A549 treated with DMSO at 1 μM for 4 hours (cell line): Measurements from ENCODE around the gene ZNF138. TPM values are rescaled to one million over a fixed set of nuclear protein-coding genes. Genes with fewer than 3 reads are reported as not detected.

Experiments
- total RNA-seq: library from RNA; stranded (reverse); fragments of 200-300 nt; extraction: Qiagen RNA extraction; gene quantifications from 5 replicates; pipeline ENCODE4 v1.2.3, GENCODE V29; 2022; ENCODE audit warnings: low read depth

The ZNF138 gene
- 2.9 to 3.6 TPM (median 3.2 TPM) in 5 replicates for total RNA-seq

GRCh38 chr7:64794171-64794844 is at the start of gene ZNF138:
Gene ZNF138, plus strand, starts transcription at chr7:64794428. Its CDS starts 141 bp downstream, at chr7:64794569.

Other genes starting within 250 kb of the ZNF138 start
- 2.5 to 3.3 TPM (median 2.9 TPM) in 5 replicates for gene ZNF680, start 231.4 kb upstream of the ZNF138 start, total RNA-seq
- 2.3 to 4.0 TPM (median 3.0 TPM) in 5 replicates for gene ZNF107, start 128.3 kb upstream of the ZNF138 start, total RNA-seq
- 1.9 to 3.3 TPM (median 2.7 TPM) in 5 replicates for gene ZNF273, start 108.8 kb downstream of the ZNF138 start, total RNA-seq
- 0.11 to 0.25 TPM (median 0.18 TPM) in 5 replicates for gene ZNF117, start 196.6 kb downstream of the ZNF138 start, total RNA-seq
- 2.1 to 4.9 TPM (median 3.3 TPM) in 5 replicates for gene ERV3-1, start 212.3 kb downstream of the ZNF138 start, total RNA-seq